HepG2 (cell line): ENCODE data around the gene RTBDN. TPM values are rescaled to one million over a fixed set of nuclear protein-coding genes. Genes with fewer than 3 reads are reported as not detected.

Experiments used
- ATAC-seq: fragments of 200-7000 bp; cut with Tn5 transposase; 3 replicates; pipeline ENCODE4 v1.9.1; 2020; ENCODE audit warnings: mild to moderate bottlenecking, moderate library complexity
- BruUV-seq: library from RNA; stranded (reverse); fragments of 400-500 nt; replicated peaks from 2 replicates; lab custom pipeline; 2021; lab: Mats Ljungman, UMichigan
- CTCF ChIA-PET: fragments of 300-600 bp; formaldehyde crosslinking; extraction: SDS; loops from one replicate; lab custom pipeline; 2021; ENCODE audit warnings: low total read pairs, inconsistent platforms, low intra/inter-chr PET ratio; lab: Yijun Ruan, JAX
- POLR2A ChIA-PET: fragments of 350-600 bp; sonication (Branson Sonifier 250); formaldehyde crosslinking; loops from one replicate; lab custom pipeline; 2020; ENCODE audit warnings: antibody characterized with exemption, inconsistent platforms; lab: Yijun Ruan, JAX
- DNase-seq: peaks from one replicate; pipeline ENCODE4 v3.0.0-alpha.2; 2015; ENCODE audit warnings: low spot score
- FAIRE-seq: peaks from 3 replicates; lab custom pipeline; 2011; peaks lifted over from hg19 to GRCh38; lab: Jason Lieb, UNC
- H2AFZ ChIP-seq: one replicate; pipeline ENCODE4 v1.6.1; 2011; ENCODE audit warnings: low read length, inconsistent platforms
- H3K27ac ChIP-seq: fragments of 300-600 bp; 3 replicates; pipeline ENCODE4 v1.8.0; 2011; ENCODE audit warnings: mixed run types, mild to moderate bottlenecking, mixed read lengths, low read length, inconsistent platforms; ENCODE audit not compliant: insufficient read depth; ENCODE audit errors: extremely low read length
- H3K27me3 ChIP-seq, 2 experiments: fragments of 200-600 bp in 1 of 2; 2 replicates in 1 of 2; 3 replicates in 1 of 2; pipeline versions ENCODE4 v1.6.0 to v1.8.0; 2011; ENCODE audit warnings: low read length in 2 of 2, mild to moderate bottlenecking in 2 of 2, moderate library complexity in 2 of 2, inconsistent platforms in 1 of 2; ENCODE audit not compliant: insufficient read depth in 2 of 2, control insufficient read depth in 1 of 2
- H3K36me3 ChIP-seq, 2 experiments: fragments of 200-600 bp in 1 of 2; replicated peaks in 1 of 2; 2 replicates in 1 of 2; 3 replicates in 1 of 2; pipeline versions ENCODE4 v1.5.1 to v1.8.0; 2011; ENCODE audit warnings: low read length in 2 of 2, inconsistent platforms in 1 of 2; ENCODE audit not compliant: insufficient read depth in 2 of 2, control insufficient read depth in 1 of 2
- H3K4me1 ChIP-seq: 2 replicates; pipeline ENCODE4 v1.5.1; 2012; ENCODE audit warnings: low read length, inconsistent platforms; ENCODE audit not compliant: insufficient read depth
- H3K4me2 ChIP-seq: 2 replicates; pipeline ENCODE4 v1.6.0; 2011; ENCODE audit warnings: low read depth, low read length, inconsistent platforms
- H3K4me3 ChIP-seq, 3 experiments: fragments of 200-600 bp in 1 of 3; sonication (generic), shearing (Covaris generic) in 1 of 3; replicated peaks in 1 of 3; 2 replicates each; pipeline ENCODE4 v1.5.1; 2011 to 2016; ENCODE audit warnings: low read length in 3 of 3, inconsistent platforms in 2 of 3, low read depth in 2 of 3, mild to moderate bottlenecking in 2 of 3, control low read depth in 1 of 3, mixed read lengths in 1 of 3; ENCODE audit not compliant: insufficient read depth in 1 of 3
- H3K79me2 ChIP-seq: one replicate; pipeline ENCODE4 v1.6.1; 2011; ENCODE audit warnings: low read length, inconsistent platforms; ENCODE audit not compliant: insufficient read depth
- H3K9ac ChIP-seq: 2 replicates; pipeline ENCODE4 v1.6.0; 2011; ENCODE audit warnings: mild to moderate bottlenecking, low read depth, low read length, inconsistent platforms; ENCODE audit not compliant: insufficient read depth
- H3K9me3 ChIP-seq: 2 replicates; pipeline ENCODE4 v1.5.1; 2012; ENCODE audit warnings: mild to moderate bottlenecking, low read length
- H4K20me1 ChIP-seq: 2 replicates; pipeline ENCODE4 v1.6.0; 2011; ENCODE audit warnings: inconsistent platforms, mild to moderate bottlenecking, low read length, moderate library complexity; ENCODE audit not compliant: insufficient read depth
- ATM ChIP-seq: fragments of 450-650 bp; IDR thresholded peaks from 2 replicates; pipeline ENCODE4 v1.7.1; 2017; ENCODE audit warnings: mild to moderate bottlenecking, borderline replicate concordance
- FOXK1 ChIP-seq: sonication (generic); formaldehyde crosslinking; IDR thresholded peaks from 2 replicates; pipeline ENCODE4 v1.4.0; 2020; ENCODE audit warnings: low read depth, missing genetic modification reagents, borderline replicate concordance
- GFI1 ChIP-seq: sonication (generic); formaldehyde crosslinking; IDR thresholded peaks from 2 replicates; pipeline ENCODE4 v1.5.0; 2020; ENCODE audit warnings: missing genetic modification reagents, mild to moderate bottlenecking, borderline replicate concordance
- HNRNPL ChIP-seq: fragments of 200-400 bp; formaldehyde crosslinking; IDR thresholded peaks from 2 replicates; pipeline ENCODE4 v1.6.1; 2017; ENCODE audit warnings: mild to moderate bottlenecking, low read depth, low read length
- LBX2 ChIP-seq: sonication (generic); formaldehyde crosslinking; IDR thresholded peaks from 2 replicates; pipeline ENCODE4 v1.5.0; 2020; ENCODE audit warnings: missing genetic modification reagents, mild to moderate bottlenecking, borderline replicate concordance
- MAF1 ChIP-seq: sonication (generic); formaldehyde crosslinking; IDR thresholded peaks from 2 replicates; pipeline ENCODE4 v1.5.0; 2020; ENCODE audit warnings: missing genetic modification reagents, borderline replicate concordance
- MED8 ChIP-seq: sonication (generic); formaldehyde crosslinking; IDR thresholded peaks from 2 replicates; pipeline ENCODE4 v1.8.1; 2023; ENCODE audit warnings: mild to moderate bottlenecking, missing genetic modification reagents; ENCODE audit not compliant: insufficient replicate concordance
- MTA1 ChIP-seq: sonication (generic); formaldehyde crosslinking; IDR thresholded peaks from 2 replicates; pipeline ENCODE4 v1.4.0; 2020; ENCODE audit warnings: missing genetic modification reagents, mild to moderate bottlenecking, borderline replicate concordance
- MZF1 ChIP-seq: sonication (generic); formaldehyde crosslinking; IDR thresholded peaks from 2 replicates; pipeline ENCODE4 v1.8.1; 2023; ENCODE audit warnings: mild to moderate bottlenecking, missing genetic modification reagents, borderline replicate concordance
- STAG1 ChIP-seq: sonication (generic); formaldehyde crosslinking; IDR thresholded peaks from 2 replicates; pipeline ENCODE4 v1.4.0; 2020; ENCODE audit warnings: missing genetic modification reagents
- ZNF263 ChIP-seq: sonication (generic); formaldehyde crosslinking; IDR thresholded peaks from 2 replicates; pipeline ENCODE4 v1.4.0; 2020; ENCODE audit warnings: missing genetic modification reagents
- ZNF331 ChIP-seq: sonication (generic); formaldehyde crosslinking; IDR thresholded peaks from 2 replicates; pipeline ENCODE4 v1.4.0; 2020; ENCODE audit warnings: missing genetic modification reagents
- ZNF512 ChIP-seq: sonication (generic); formaldehyde crosslinking; IDR thresholded peaks from 2 replicates; pipeline ENCODE4 v1.4.0; 2020; ENCODE audit warnings: mild to moderate bottlenecking, missing genetic modification reagents
- ZNF609 ChIP-seq: sonication (generic); formaldehyde crosslinking; IDR thresholded peaks from 2 replicates; pipeline ENCODE4 v1.4.0; 2020; ENCODE audit warnings: mild to moderate bottlenecking, missing genetic modification reagents, borderline replicate concordance
- WGBS: methylation state at CpG from one replicate; pipeline ENCODE4 v1.1.6; 2017; ENCODE audit warnings: low lambda C conversion rate; 5-methylcytosine and 5-hydroxymethylcytosine counted together
- in situ Hi-C: cut with HindIII; loops from 2 replicates; pipeline ENCODE4 v1.10.0; 2017; ENCODE audit warnings: low pct_unique_long_range_greater_than_20kb; ENCODE audit not compliant: extremely low pct_ligation_motif_present
- intact Hi-C: fragments of 100-400 bp; cut with micrococcal nuclease; formaldehyde crosslinking; loops from one replicate; pipeline ENCODE4 v1.10.0; 2022; ENCODE audit not compliant: unreplicated experiment
- polyA plus RNA-seq, 8 experiments: library from polyadenylated mRNA; depleted of rRNA in 3 of 8; stranded (reverse) in 7 of 8; unstranded in 1 of 8; fragments of >200 nt; fragmentation: Illumina TruSeq in 4 of 8; extraction: Trizol in 4 of 8; gene quantifications; 2 replicates each; pipeline versions ENCODE4 v1.2.1 to v1.2.3, GENCODE V29; 2011 to 2016; ENCODE audit warnings: low read depth in 4 of 8, missing spikeins in 1 of 8, mixed read lengths in 1 of 8; ENCODE audit not compliant: insufficient read depth in 1 of 8
- total RNA-seq, 5 experiments: library from RNA; depleted of rRNA; stranded (reverse); fragments of >200 nt; fragmentation: Illumina TruSeq; extraction: Trizol; gene quantifications; 2 replicates each; pipeline ENCODE4 v1.2.3, GENCODE V29; 2016; ENCODE audit warnings: low read depth in 1 of 5

RTBDN gene
- total and polyA plus RNA-seq, 2 of the 13 experiments (the other 11 are each of a cell fraction or from before 2014, with no cell fraction given): 0.27 to 0.48 TPM

GRCh38 chr19:12792051-12792852, 42.1 kb downstream of the RTBDN start (continued):
- TF ChIP-seq MED8: peak; percentile 54
- TF ChIP-seq ZNF512 (CRISPR knock-in tag): no peak
- TF ChIP-seq MAF1 (CRISPR knock-in tag): no peak
- TF ChIP-seq GFI1 (CRISPR knock-in tag): peak; percentile 32; the same call in 1 of the 2 replicates
- TF ChIP-seq MZF1: peak; percentile 79; the same call in 1 of the 2 replicates
- TF ChIP-seq HNRNPL: no peak

- WGBS: 0% methylated on average over 6 of the region's 73 CpGs
- Histone ChIP-seq H3K4me1 (peaks cover 60% of the 10 kb centered on the region), H3K27ac (peak within 1 kb of the TSS; percentile 81), H2AFZ (no peak within 1 kb of the TSS), H3K36me3 (no peaks in the 10 kb centered on the region), H3K79me2 (peaks cover 8% of the 10 kb centered on the region), H3K4me2 (peak within 1 kb of the TSS; percentile 99), H4K20me1 (no peaks in the 10 kb centered on the region), H3K9me3 (no peaks in the 10 kb centered on the region), H3K27me3 (no peaks in the 10 kb centered on the region), H3K4me3 (peak within 1 kb of the TSS; percentile 77 to 87 (median 78)), H3K9ac (peak within 1 kb of the TSS; percentile 89)
- FAIRE-seq (peak; percentile 56), ATAC-seq (peak; percentile 70), DNase-seq (peak; percentile 88)
- intact Hi-C loops (no loop called here), in situ Hi-C loops (no loop called here)
- POLR2A ChIA-PET: interaction anchor here (0.7 to 3.9 kb wide), 16 partner anchors 9 to 326 kb away, joined by 3 to 124 read pairs (median 12); partner anchors contain the start of genes GCDH, GET3, HOOK2 and MAN2B1
- BruUV-seq: TSS peak; percentile 81
- CTCF ChIA-PET: interaction anchor here (0.7 to 0.8 kb wide), 2 partner anchors 14 to 115 kb away, joined by 3 read pairs; no protein-coding TSS in a partner anchor
- peak; percentile 78; the same call in 1 of the 2 replicates for TF ChIP-seq LBX2
- TF ChIP-seq FOXK1 (CRISPR knock-in tag): peak; percentile 99
- TF ChIP-seq ZNF331 (CRISPR knock-in tag): peak; percentile 93
- peak; percentile 83 for TF ChIP-seq ZNF609
- peak; percentile 9; the same call in 1 of the 2 replicates for TF ChIP-seq STAG1
- no peak for TF ChIP-seq ATM
- TF ChIP-seq ZNF263 (CRISPR knock-in tag): no peak
- no peak for TF ChIP-seq MTA1 (CRISPR knock-in tag)
Measured at GRCh38 chr19:12791345-12792050, 42.9 kb downstream of the RTBDN start, which contains the start of gene JUNB. Gene JUNB, plus strand, starts transcription at chr19:12791486. Its CDS starts 286 bp downstream, at chr19:12791772.
